HFFc6 (cell line): Measurements from ENCODE around the gene ASPHD2. TPM values are rescaled to one million over a fixed set of nuclear protein-coding genes. Genes with fewer than 3 reads are reported as not detected.

ENCODE experiments used
- DNase-seq: peaks from one replicate; pipeline ENCODE4 v3.0.0-alpha.2; 2018
- H3K27ac Mint-ChIP-seq: 2 replicates; pipeline ENCODE4 v1.8.0; 2020; ENCODE audit warnings: mild to moderate bottlenecking, mixed read lengths
- H3K27me3 Mint-ChIP-seq: 2 replicates; pipeline ENCODE4 v1.8.0; 2021; ENCODE audit warnings: mild to moderate bottlenecking, moderate library complexity, mixed read lengths; ENCODE audit not compliant: insufficient read depth
- H3K36me3 Mint-ChIP-seq: 2 replicates; pipeline ENCODE4 v1.8.0; 2021; ENCODE audit warnings: low read depth, mixed read lengths
- H3K4me1 Mint-ChIP-seq: 2 replicates; pipeline ENCODE4 v1.8.0; 2020; ENCODE audit warnings: low read depth, mixed read lengths
- H3K4me3 Mint-ChIP-seq: 2 replicates; pipeline ENCODE4 v1.8.0; 2020; ENCODE audit warnings: mild to moderate bottlenecking, moderate library complexity, mixed read lengths
- H3K9me3 Mint-ChIP-seq: 2 replicates; pipeline ENCODE4 v1.8.0; 2020; ENCODE audit warnings: mild to moderate bottlenecking, mixed read lengths
- total RNA-seq, 6 experiments: library from RNA; stranded (reverse); fragmentation: NEBNext Ultra II Directional; extraction: Animal tissue kit (Norgen Biotek cat#: 25700); gene quantifications; 2 replicates in 1 of 6; 3 replicates in 5 of 6; pipeline ENCODE4 v1.2.3, GENCODE V29; 2021
- TF ChIP-seq, protein P1 (sequence below): fragments of 200-600 bp; sonication (generic); IDR thresholded peaks from 2 replicates; pipeline ENCODE4 v1.5.0; 2021; ENCODE audit warnings: antibody characterized with exemption, mild to moderate bottlenecking

Gene ASPHD2
- total RNA-seq, 6 experiments from 2014 or later: 0.85 to 2.3 (median 1.3) TPM

DNA sequence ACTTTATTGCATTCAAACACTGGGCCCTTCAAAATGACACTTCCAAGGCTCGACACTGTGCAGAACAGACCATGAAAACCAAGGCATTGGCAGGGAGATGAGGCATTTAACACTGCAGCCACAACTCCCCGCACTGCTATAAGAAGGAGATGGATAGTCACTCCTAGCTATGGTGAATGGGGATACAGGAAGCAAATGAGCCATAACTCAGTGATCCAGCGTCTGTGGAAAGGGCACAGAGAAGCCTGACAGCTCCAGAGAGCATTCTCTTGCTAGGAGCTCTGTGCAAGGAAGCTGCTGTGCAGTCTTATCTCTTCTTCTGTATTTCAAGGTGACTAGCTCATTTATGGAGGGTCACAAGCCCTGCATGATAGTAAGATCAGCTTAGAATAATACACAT lies 33.6 kb downstream of the ASPHD2 start:
- Mint-ChIP-seq H3K36me3 (peaks cover 23% of the 10 kb centered on the region), H3K27ac (no peak overlapping the region), H3K27me3 (peaks cover 2% of the 10 kb centered on the region; the same call in 1 of the 2 replicates), H3K4me3 (no peak overlapping the region), H3K4me1 (peaks cover 9% of the 10 kb centered on the region; the same call in 1 of the 2 replicates), H3K9me3 (no peaks in the 10 kb centered on the region)
- TF ChIP-seq, protein P1, sequence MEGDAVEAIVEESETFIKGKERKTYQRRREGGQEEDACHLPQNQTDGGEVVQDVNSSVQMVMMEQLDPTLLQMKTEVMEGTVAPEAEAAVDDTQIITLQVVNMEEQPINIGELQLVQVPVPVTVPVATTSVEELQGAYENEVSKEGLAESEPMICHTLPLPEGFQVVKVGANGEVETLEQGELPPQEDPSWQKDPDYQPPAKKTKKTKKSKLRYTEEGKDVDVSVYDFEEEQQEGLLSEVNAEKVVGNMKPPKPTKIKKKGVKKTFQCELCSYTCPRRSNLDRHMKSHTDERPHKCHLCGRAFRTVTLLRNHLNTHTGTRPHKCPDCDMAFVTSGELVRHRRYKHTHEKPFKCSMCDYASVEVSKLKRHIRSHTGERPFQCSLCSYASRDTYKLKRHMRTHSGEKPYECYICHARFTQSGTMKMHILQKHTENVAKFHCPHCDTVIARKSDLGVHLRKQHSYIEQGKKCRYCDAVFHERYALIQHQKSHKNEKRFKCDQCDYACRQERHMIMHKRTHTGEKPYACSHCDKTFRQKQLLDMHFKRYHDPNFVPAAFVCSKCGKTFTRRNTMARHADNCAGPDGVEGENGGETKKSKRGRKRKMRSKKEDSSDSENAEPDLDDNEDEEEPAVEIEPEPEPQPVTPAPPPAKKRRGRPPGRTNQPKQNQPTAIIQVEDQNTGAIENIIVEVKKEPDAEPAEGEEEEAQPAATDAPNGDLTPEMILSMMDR: no peak
- DNase-seq: no peak

DNA sequence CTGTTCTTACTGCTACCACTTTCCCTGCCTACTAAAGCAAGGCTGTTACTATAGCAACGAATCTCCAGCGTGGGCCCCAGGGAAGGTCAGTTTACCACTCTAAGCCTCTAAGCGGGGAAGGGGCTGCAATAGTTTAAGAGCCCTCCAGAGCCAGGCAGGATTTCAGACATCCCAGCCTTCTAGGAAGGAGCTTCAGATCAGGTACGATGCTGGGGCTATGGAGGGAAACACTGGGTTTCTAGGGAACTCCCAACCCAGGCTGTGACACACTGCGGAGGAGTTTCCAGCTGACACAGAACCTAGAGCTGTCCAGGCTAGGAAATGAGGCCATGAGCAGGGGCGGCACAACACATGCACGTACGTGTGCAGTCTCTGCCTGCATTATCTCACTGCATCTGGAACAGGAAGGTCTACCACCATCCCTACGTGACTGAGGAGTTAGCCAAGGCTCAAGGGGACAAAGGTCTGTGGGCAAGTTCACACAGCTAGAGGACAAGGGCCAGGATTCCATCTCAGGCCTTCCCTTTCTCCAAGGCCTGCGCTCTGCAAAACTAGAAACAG lies 34.1 kb downstream of the ASPHD2 start:
- Mint-ChIP-seq H3K4me3 (no peak overlapping the region; the same call in 1 of the 2 replicates), H3K4me1 (peaks cover 9% of the 10 kb centered on the region; the same call in 1 of the 2 replicates), H3K9me3 (no peaks in the 10 kb centered on the region), H3K36me3 (peaks cover 26% of the 10 kb centered on the region), H3K27me3 (peaks cover 2% of the 10 kb centered on the region; the same call in 1 of the 2 replicates), H3K27ac (no peak overlapping the region; the same call in 1 of the 2 replicates)
- TF ChIP-seq, protein P1: no peak
- DNase-seq: no peak

DNA sequence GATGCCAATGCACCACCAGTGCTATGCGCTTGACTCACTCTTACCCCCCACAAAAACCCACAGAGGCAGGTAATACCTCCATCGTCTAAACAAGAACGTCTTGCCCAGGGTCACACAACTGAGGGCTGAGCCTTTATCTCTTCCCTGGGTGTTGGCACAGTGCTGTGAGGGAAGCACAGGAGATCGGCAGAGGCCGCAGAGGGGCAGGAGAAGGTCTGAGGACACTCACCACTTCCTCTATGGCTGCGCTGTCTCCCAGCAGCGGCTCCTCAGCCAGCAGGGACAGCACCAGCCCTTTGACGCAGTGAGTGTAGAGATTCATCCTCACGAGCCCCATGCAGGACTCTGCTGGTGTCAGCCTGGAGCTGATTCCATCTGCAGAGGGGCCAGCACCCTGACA lies 34.6 kb downstream of the ASPHD2 start:
- Mint-ChIP-seq H3K4me1 (peaks cover 9% of the 10 kb centered on the region; the same call in 1 of the 2 replicates), H3K27ac (no peak overlapping the region; the same call in 1 of the 2 replicates), H3K4me3 (no peak overlapping the region; the same call in 1 of the 2 replicates), H3K9me3 (no peaks in the 10 kb centered on the region), H3K36me3 (peaks cover 31% of the 10 kb centered on the region), H3K27me3 (peaks cover 2% of the 10 kb centered on the region; the same call in 1 of the 2 replicates)
- DNase-seq: peak; percentile 14
- TF ChIP-seq, protein P1: no peak

DNA sequence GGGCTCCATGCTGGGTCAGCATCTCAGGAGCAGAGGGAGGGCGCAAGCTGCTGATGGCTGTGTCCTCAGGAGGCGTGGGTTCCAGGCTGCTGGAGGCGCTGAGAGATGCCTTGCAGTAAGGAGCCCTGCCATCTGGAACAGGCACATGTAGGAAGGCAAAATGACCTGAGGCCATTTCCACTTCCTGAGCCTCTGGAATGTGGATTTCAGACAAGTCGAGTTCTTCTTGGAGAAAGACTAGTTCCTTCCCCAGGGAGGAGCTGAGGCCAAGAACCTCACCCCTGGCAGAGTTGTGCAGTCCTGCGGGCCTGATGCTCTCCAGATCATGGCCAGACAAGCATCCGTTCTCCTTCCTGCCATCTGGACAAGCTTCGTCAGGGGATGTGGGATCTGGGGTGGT lies 35.3 kb downstream of the ASPHD2 start:
- peaks cover 2% of the 10 kb centered on the region; the same call in 1 of the 2 replicates for H3K27me3 Mint-ChIP-seq
- H3K4me3 Mint-ChIP-seq: no peak overlapping the region; the same call in 1 of the 2 replicates
- peaks cover 9% of the 10 kb centered on the region; the same call in 1 of the 2 replicates for H3K4me1 Mint-ChIP-seq
- TF ChIP-seq, protein P1: no peak
- peaks cover 37% of the 10 kb centered on the region for H3K36me3 Mint-ChIP-seq
- DNase-seq: peak; percentile 69
- H3K27ac Mint-ChIP-seq: peak overlapping the region; percentile 65
- no peaks in the 10 kb centered on the region for H3K9me3 Mint-ChIP-seq

DNA sequence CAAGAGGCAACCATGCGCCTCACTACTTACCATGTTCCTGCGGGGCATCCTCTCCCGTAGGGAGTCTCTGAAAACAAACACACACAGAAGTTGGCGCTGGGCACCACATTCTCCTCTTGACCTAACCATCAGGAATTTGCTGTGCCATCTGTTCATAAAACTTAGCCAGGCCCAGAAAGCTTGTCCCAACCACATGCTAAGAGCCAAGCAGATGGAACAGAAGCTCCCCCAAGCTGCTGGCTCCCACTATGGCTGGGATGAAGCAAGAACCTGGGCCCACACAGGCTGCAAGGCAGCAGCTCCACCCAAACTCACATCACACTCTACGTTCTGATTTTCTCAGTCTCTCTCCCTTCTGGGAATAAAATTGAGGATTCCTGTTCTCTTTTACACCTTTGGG lies 37.1 kb downstream of the ASPHD2 start:
- peaks cover 46% of the 10 kb centered on the region for H3K36me3 Mint-ChIP-seq
- TF ChIP-seq, protein P1: no peak
- H3K27me3 Mint-ChIP-seq: peaks cover 2% of the 10 kb centered on the region; the same call in 1 of the 2 replicates
- H3K9me3 Mint-ChIP-seq: no peaks in the 10 kb centered on the region
- no peak overlapping the region for H3K27ac Mint-ChIP-seq
- no peak for DNase-seq
- H3K4me1 Mint-ChIP-seq: peaks cover 18% of the 10 kb centered on the region
- H3K4me3 Mint-ChIP-seq: no peak overlapping the region
